B cell (primary cell): ENCODE measurements around the gene ZNF547. TPM values are rescaled to one million over a fixed set of nuclear protein-coding genes. Genes with fewer than 3 reads are reported as not detected.

ENCODE experiments used
- ATAC-seq: fragments of 200-7000 bp; cut with Tn5 transposase; one replicate; pipeline ENCODE4 v1.10.0; 2021; ENCODE audit warnings: low read depth, mild to moderate bottlenecking, moderate number of reproducible peaks, moderate library complexity
- CTCF ChIA-PET: fragments of 350-600 bp; sonication (Branson Sonifier 250); formaldehyde crosslinking; loops from one replicate; lab custom pipeline; 2021; ENCODE audit warnings: antibody characterized with exemption, inconsistent platforms; lab: Charles Lee
- POLR2A ChIA-PET: fragments of 350-600 bp; sonication (Branson Sonifier 250); formaldehyde crosslinking; loops from one replicate; lab custom pipeline; 2021; ENCODE audit warnings: antibody characterized with exemption; lab: Charles Lee
- DNase-seq: peaks from one replicate; pipeline ENCODE4 v3.0.0; 2013
- H2AFZ ChIP-seq: 2 replicates; pipeline ENCODE4 v1.6.1; 2012; ENCODE audit warnings: mild to moderate bottlenecking, low read depth, low read length; ENCODE audit not compliant: insufficient read depth, poor library complexity, severe bottlenecking
- H3K27ac ChIP-seq, 2 donors: 1 replicate in 1 of 2; 2 replicates in 1 of 2; pipeline ENCODE4 v1.5.1; 2012 to 2013; ENCODE audit warnings: low read length in 2 of 2, mild to moderate bottlenecking in 2 of 2, moderate library complexity in 1 of 2
- H3K27me3 ChIP-seq, 4 experiments: fragments of 200-600 bp in 1 of 4; sonication (generic) in 1 of 4; replicated peaks in 1 of 4; 1 replicate in 2 of 4; 2 replicates in 2 of 4; pipeline versions ENCODE4 v1.6.1 to v1.7.0; 2013 to 2016; ENCODE audit warnings: low read length in 3 of 4, mild to moderate bottlenecking in 2 of 4, mixed read lengths in 1 of 4, moderate library complexity in 1 of 4; ENCODE audit not compliant: insufficient read depth in 4 of 4, control insufficient read depth in 3 of 4; ENCODE audit errors: control extremely low read depth in 1 of 4
- H3K36me3 ChIP-seq, 2 experiments: replicated peaks in 1 of 2; 1 replicate in 1 of 2; 2 replicates in 1 of 2; pipeline versions ENCODE4 v1.6.1 to v1.7.1; 2013; ENCODE audit warnings: low read length in 1 of 2; ENCODE audit not compliant: insufficient read depth in 2 of 2, control insufficient read depth in 1 of 2; ENCODE audit errors: control extremely low read depth in 1 of 2, extremely low read depth in 1 of 2
- H3K4me1 ChIP-seq, 2 donors: fragments of 200-600 bp in 1 of 2; sonication (generic) in 1 of 2; 1 replicate in 1 of 2; 2 replicates in 1 of 2; pipeline versions ENCODE4 v1.5.1 to v1.6.1; 2013 to 2017; ENCODE audit warnings: low read length in 2 of 2; ENCODE audit not compliant: control insufficient read depth in 2 of 2, insufficient read depth in 2 of 2
- H3K4me2 ChIP-seq: replicated peaks from 2 replicates; pipeline ENCODE3; 2012; ENCODE audit warnings: mild to moderate bottlenecking, low read depth, low read length; ENCODE audit not compliant: poor library complexity, severe bottlenecking
- H3K4me3 ChIP-seq, 5 experiments: fragments of 200-600 bp in 1 of 5; sonication (generic) in 1 of 5; 1 replicate in 3 of 5; 2 replicates in 2 of 5; pipeline versions ENCODE4 v1.5.1 to v1.7.0; 2011 to 2016; ENCODE audit warnings: low read length in 4 of 5, mild to moderate bottlenecking in 4 of 5, low read depth in 2 of 5, control low read depth in 1 of 5, moderate library complexity in 1 of 5; ENCODE audit not compliant: insufficient read depth in 1 of 5; ENCODE audit errors: control extremely low read depth in 1 of 5, extremely low read depth in 1 of 5
- H3K79me2 ChIP-seq: fragments of 200-600 bp; sonication (generic); one replicate; pipeline ENCODE4 v1.6.0; 2016; ENCODE audit warnings: low read length; ENCODE audit not compliant: control insufficient read depth, insufficient read depth
- H3K9ac ChIP-seq: fragments of 200-600 bp; sonication (generic); 2 replicates; pipeline ENCODE4 v1.6.1; 2017; ENCODE audit warnings: mild to moderate bottlenecking, low read length, moderate library complexity
- H3K9me3 ChIP-seq, 3 donors: one replicate each; pipeline versions ENCODE4 v1.6.1 to v1.7.1; 2013; ENCODE audit warnings: low read length in 2 of 3; ENCODE audit not compliant: control insufficient read depth in 2 of 3, insufficient read depth in 1 of 3; ENCODE audit errors: control extremely low read depth in 1 of 3
- H4K20me1 ChIP-seq: 2 replicates; pipeline ENCODE4 v1.6.0; 2012; ENCODE audit warnings: mild to moderate bottlenecking, low read length; ENCODE audit not compliant: insufficient read depth, control insufficient read depth, poor library complexity, severe bottlenecking
- H3K27ac Mint-ChIP-seq: one replicate; pipeline ENCODE4 v1.8.0; 2021; ENCODE audit warnings: mixed read lengths
- H3K27me3 Mint-ChIP-seq: one replicate; pipeline ENCODE4 v1.8.0; 2021; ENCODE audit warnings: mixed read lengths
- H3K4me1 Mint-ChIP-seq: one replicate; pipeline ENCODE4 v1.8.0; 2021; ENCODE audit warnings: mixed read lengths
- H3K4me3 Mint-ChIP-seq: one replicate; pipeline ENCODE4 v1.8.0; 2021; ENCODE audit warnings: mixed read lengths
- H3K9me3 Mint-ChIP-seq: one replicate; pipeline ENCODE4 v1.8.0; 2022; ENCODE audit warnings: mixed read lengths; ENCODE audit not compliant: insufficient read depth
- EZH2 ChIP-seq: IDR thresholded peaks from 2 replicates; pipeline ENCODE4 v1.6.1; 2012; ENCODE audit warnings: borderline replicate concordance, low read depth, mild to moderate bottlenecking, moderate library complexity, low read length; ENCODE audit not compliant: insufficient read depth, poor library complexity, severe bottlenecking
- WGBS: methylation state at CpG from one replicate; pipeline ENCODE4 v1.1.5; 2013; ENCODE audit warnings: missing lambda C conversion rate; ENCODE audit not compliant: insufficient coverage; 5-methylcytosine and 5-hydroxymethylcytosine counted together
- intact Hi-C: fragments of 100-400 bp; cut with micrococcal nuclease; formaldehyde crosslinking; loops from one replicate; pipeline ENCODE4 v1.10.0; 2022
- polyA plus RNA-seq: library from polyadenylated mRNA; depleted of rRNA; stranded (reverse); fragments of >200 nt; gene quantifications from 2 replicates; pipeline ENCODE4 v1.2.3, GENCODE V29; 2012
- total RNA-seq, 2 donors: library from RNA; stranded (reverse); fragments of 120-200 nt in 1 of 2; gene quantifications; 1 replicate in 1 of 2; 2 replicates in 1 of 2; pipeline versions ENCODE4 v1.2.3 to v1.2.4, GENCODE V29; 2013 to 2022
- TF ChIP-seq, protein P1 (sequence below): fragments of 200-600 bp; IDR thresholded peaks from one replicate; pipeline ENCODE4 v1.8.0; 2022; ENCODE audit warnings: antibody characterized with exemption, mild to moderate bottlenecking

ZNF547 gene
- total and polyA plus RNA-seq, 2 donors (not counting 1 experiment from before 2014, with no cell fraction given) = 2.6 to 9.7 TPM

DNA sequence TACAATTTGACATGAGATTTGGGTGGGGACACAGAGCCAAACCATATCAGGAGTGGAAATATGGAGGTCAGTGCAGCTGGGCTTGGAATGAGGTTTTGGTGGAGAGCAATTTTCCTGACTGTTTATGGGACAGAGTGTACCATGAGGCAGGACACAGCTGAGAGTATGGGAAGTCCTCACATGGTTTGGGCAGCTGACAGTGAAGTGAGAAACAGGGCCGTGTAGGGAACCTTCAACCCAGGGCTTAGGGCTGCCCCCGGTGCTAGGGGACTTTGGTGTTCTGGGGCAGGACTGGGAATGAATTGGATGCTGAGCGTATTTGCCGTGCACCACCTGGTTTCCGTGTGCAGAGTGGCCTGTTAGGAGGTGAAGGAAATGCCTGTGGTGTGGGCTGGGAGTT is 32.4 kb downstream of the ZNF547 start:
- intact Hi-C loops = no loop called here
- H3K27ac ChIP-seq = no peak overlapping the region
- H3K4me1 ChIP-seq = peaks cover 4 to 5% of the 10 kb centered on the region in 2 donors
- H2AFZ ChIP-seq = no peak overlapping the region
- no peaks in the 10 kb centered on the region for H3K9me3 Mint-ChIP-seq
- ChIA-PET POLR2A (no interaction called here), CTCF (no interaction called here)
- H3K4me3 ChIP-seq = no peak overlapping the region
- peaks cover 2 to 54% of the 10 kb centered on the region in 2 experiments for H3K36me3 ChIP-seq
- H3K27ac Mint-ChIP-seq = no peak overlapping the region
- DNase-seq = no peak
- no peaks in the 10 kb centered on the region for H3K27me3 ChIP-seq
- no peaks in the 10 kb centered on the region for H3K27me3 Mint-ChIP-seq
- WGBS = 99% methylated on average over 5 of the region's 5 CpGs
- TF ChIP-seq, protein P1, sequence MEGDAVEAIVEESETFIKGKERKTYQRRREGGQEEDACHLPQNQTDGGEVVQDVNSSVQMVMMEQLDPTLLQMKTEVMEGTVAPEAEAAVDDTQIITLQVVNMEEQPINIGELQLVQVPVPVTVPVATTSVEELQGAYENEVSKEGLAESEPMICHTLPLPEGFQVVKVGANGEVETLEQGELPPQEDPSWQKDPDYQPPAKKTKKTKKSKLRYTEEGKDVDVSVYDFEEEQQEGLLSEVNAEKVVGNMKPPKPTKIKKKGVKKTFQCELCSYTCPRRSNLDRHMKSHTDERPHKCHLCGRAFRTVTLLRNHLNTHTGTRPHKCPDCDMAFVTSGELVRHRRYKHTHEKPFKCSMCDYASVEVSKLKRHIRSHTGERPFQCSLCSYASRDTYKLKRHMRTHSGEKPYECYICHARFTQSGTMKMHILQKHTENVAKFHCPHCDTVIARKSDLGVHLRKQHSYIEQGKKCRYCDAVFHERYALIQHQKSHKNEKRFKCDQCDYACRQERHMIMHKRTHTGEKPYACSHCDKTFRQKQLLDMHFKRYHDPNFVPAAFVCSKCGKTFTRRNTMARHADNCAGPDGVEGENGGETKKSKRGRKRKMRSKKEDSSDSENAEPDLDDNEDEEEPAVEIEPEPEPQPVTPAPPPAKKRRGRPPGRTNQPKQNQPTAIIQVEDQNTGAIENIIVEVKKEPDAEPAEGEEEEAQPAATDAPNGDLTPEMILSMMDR = no peak
- no peak for TF ChIP-seq EZH2
- no peak overlapping the region for H3K4me3 Mint-ChIP-seq
- no peak overlapping the region for H3K9ac ChIP-seq
- peaks cover 0 to 16% (median 11%) of the 10 kb centered on the region in 3 donors for H3K9me3 ChIP-seq
- H3K4me1 Mint-ChIP-seq = peaks cover 12% of the 10 kb centered on the region
- H3K4me2 ChIP-seq = no peak overlapping the region
- no peak for ATAC-seq
- peaks cover 34% of the 10 kb centered on the region for H3K79me2 ChIP-seq
- peaks cover 5% of the 10 kb centered on the region for H4K20me1 ChIP-seq

DNA sequence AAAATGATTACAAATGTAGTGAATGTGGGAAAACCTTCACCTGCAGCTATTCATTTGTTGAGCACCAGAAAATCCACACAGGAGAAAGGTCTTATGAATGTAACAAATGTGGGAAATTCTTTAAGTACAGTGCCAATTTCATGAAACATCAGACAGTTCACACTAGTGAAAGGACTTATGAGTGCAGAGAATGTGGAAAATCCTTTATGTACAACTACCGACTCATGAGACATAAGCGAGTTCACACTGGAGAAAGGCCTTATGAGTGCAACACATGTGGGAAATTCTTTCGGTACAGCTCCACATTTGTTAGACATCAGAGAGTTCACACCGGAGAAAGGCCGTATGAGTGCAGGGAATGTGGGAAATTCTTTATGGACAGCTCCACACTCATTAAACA is 35.5 kb downstream of the ZNF547 start:
- CTCF ChIA-PET = no interaction called here
- no peak overlapping the region for H3K27ac ChIP-seq
- no peak overlapping the region for H3K4me2 ChIP-seq
- ATAC-seq (no peak), DNase-seq (no peak)
- intact Hi-C loops = no loop called here
- no peak overlapping the region for H3K27ac Mint-ChIP-seq
- peaks cover 0 to 21% (median 11%) of the 10 kb centered on the region in 3 donors for H3K9me3 ChIP-seq
- POLR2A ChIA-PET = no interaction called here
- no peak overlapping the region for H2AFZ ChIP-seq
- H3K4me1 Mint-ChIP-seq = no peaks in the 10 kb centered on the region
- H4K20me1 ChIP-seq = no peaks in the 10 kb centered on the region
- no peaks in the 10 kb centered on the region for H3K27me3 ChIP-seq
- H3K9me3 Mint-ChIP-seq = peaks cover 2% of the 10 kb centered on the region
- peaks cover 8% of the 10 kb centered on the region for H3K79me2 ChIP-seq
- WGBS = 90% methylated on average over 2 of the region's 5 CpGs
- peaks cover 2 to 46% of the 10 kb centered on the region in 2 experiments for H3K36me3 ChIP-seq
- H3K9ac ChIP-seq = no peak overlapping the region
- no peaks in the 10 kb centered on the region for H3K27me3 Mint-ChIP-seq
- no peak overlapping the region for H3K4me3 ChIP-seq
- TF ChIP-seq, protein P1 = no peak
- TF ChIP-seq EZH2 = no peak
- no peaks in the 10 kb centered on the region for H3K4me1 ChIP-seq
- no peak overlapping the region for H3K4me3 Mint-ChIP-seq
